H9 (cell line): ENCODE results near the gene SYNRG. TPM values are rescaled to one million over a fixed set of nuclear protein-coding genes. Genes with fewer than 3 reads are reported as not detected.

Experiments
- DNase-seq: peaks from one replicate; pipeline ENCODE4 v3.0.0-alpha.2; 2017
- H2AFZ ChIP-seq: one replicate; pipeline ENCODE4 v1.6.1; 2013; ENCODE audit warnings: mild to moderate bottlenecking, low read length, control low read depth, moderate library complexity
- H2AK5ac ChIP-seq: 2 replicates; pipeline ENCODE4 v1.6.1; 2013; ENCODE audit warnings: low read length, control low read depth, mixed read lengths; ENCODE audit not compliant: insufficient read length
- H2BK120ac ChIP-seq: one replicate; pipeline ENCODE4 v1.6.1; 2013; ENCODE audit warnings: low read depth, mild to moderate bottlenecking, low read length, control low read depth, inconsistent platforms; ENCODE audit not compliant: poor library complexity, severe bottlenecking
- H2BK12ac ChIP-seq: 2 replicates; pipeline ENCODE4 v1.6.1; 2013; ENCODE audit warnings: low read length, control low read depth, mixed read lengths, low read depth; ENCODE audit not compliant: insufficient read length
- H2BK15ac ChIP-seq: 2 replicates; pipeline ENCODE4 v1.6.1; 2013; ENCODE audit warnings: low read depth, low read length, control low read depth
- H2BK20ac ChIP-seq: one replicate; pipeline ENCODE4 v1.6.1; 2013; ENCODE audit warnings: low read depth, mild to moderate bottlenecking, low read length, control low read depth, inconsistent platforms; ENCODE audit not compliant: poor library complexity, severe bottlenecking
- H2BK5ac ChIP-seq: 2 replicates; pipeline ENCODE4 v1.6.1; 2013; ENCODE audit warnings: low read length, control low read depth, mixed read lengths; ENCODE audit not compliant: insufficient read length
- H3K14ac ChIP-seq: 2 replicates; pipeline ENCODE4 v1.6.1; 2013; ENCODE audit warnings: low read length, control low read depth; ENCODE audit not compliant: insufficient read depth
- H3K18ac ChIP-seq: 2 replicates; pipeline ENCODE4 v1.6.1; 2013; ENCODE audit warnings: low read depth, mild to moderate bottlenecking, mixed read lengths, low read length, control low read depth; ENCODE audit not compliant: insufficient read length
- H3K23ac ChIP-seq: 2 replicates; pipeline ENCODE4 v1.6.1; 2013; ENCODE audit warnings: low read length, control low read depth, mixed read lengths, low read depth; ENCODE audit not compliant: insufficient read length
- H3K23me2 ChIP-seq: 2 replicates; pipeline ENCODE4 v1.6.1; 2013; ENCODE audit warnings: low read depth, mild to moderate bottlenecking, mixed read lengths, low read length, control low read depth; ENCODE audit not compliant: insufficient read length, poor library complexity, severe bottlenecking
- H3K27ac ChIP-seq: 2 replicates; pipeline ENCODE4 v1.5.1; 2013; ENCODE audit warnings: low read length, control low read depth, mixed read lengths, low read depth; ENCODE audit not compliant: insufficient read length
- H3K27me3 ChIP-seq: 2 replicates; pipeline ENCODE4 v1.6.1; 2013; ENCODE audit warnings: low read length, control low read depth, inconsistent platforms; ENCODE audit not compliant: insufficient read depth
- H3K4ac ChIP-seq: 2 replicates; pipeline ENCODE4 v1.6.1; 2013; ENCODE audit warnings: low read depth, mild to moderate bottlenecking, control low read depth, inconsistent platforms, low read length, moderate library complexity
- H3K4me1 ChIP-seq: 2 replicates; pipeline ENCODE4 v1.6.1; 2013; ENCODE audit warnings: low read length, control low read depth, inconsistent platforms; ENCODE audit not compliant: insufficient read depth
- H3K4me2 ChIP-seq: 2 replicates; pipeline ENCODE4 v1.6.1; 2013; ENCODE audit warnings: low read length, control low read depth, mixed read lengths; ENCODE audit not compliant: insufficient read length, insufficient read depth
- H3K56ac ChIP-seq: 2 replicates; pipeline ENCODE4 v1.6.1; 2013; ENCODE audit warnings: low read depth, mild to moderate bottlenecking, mixed read lengths, low read length, control low read depth; ENCODE audit not compliant: insufficient read length
- H3K79me1 ChIP-seq: 2 replicates; pipeline ENCODE4 v1.6.1; 2013; ENCODE audit warnings: low read depth, mild to moderate bottlenecking, moderate library complexity, low read length, control low read depth, inconsistent platforms; ENCODE audit not compliant: insufficient read depth, poor library complexity, severe bottlenecking
- H3K79me2 ChIP-seq: 2 replicates; pipeline ENCODE4 v1.6.1; 2013; ENCODE audit warnings: low read length, control low read depth, inconsistent platforms; ENCODE audit not compliant: insufficient read depth
- H3K9ac ChIP-seq: 2 replicates; pipeline ENCODE4 v1.6.1; 2013; ENCODE audit warnings: low read length, control low read depth, mixed read lengths; ENCODE audit not compliant: insufficient read length; ENCODE audit errors: extremely low read depth
- H3K9me3 ChIP-seq: one replicate; pipeline ENCODE4 v1.6.1; 2013; ENCODE audit warnings: low read depth, low read length, inconsistent platforms; ENCODE audit not compliant: control insufficient read depth
- H3T11ph ChIP-seq: one replicate; pipeline ENCODE4 v1.6.1; 2013; ENCODE audit warnings: mild to moderate bottlenecking, low read length, control low read depth, inconsistent platforms
- H4K20me1 ChIP-seq: one replicate; pipeline ENCODE4 v1.6.1; 2013; ENCODE audit not compliant: control insufficient read depth, insufficient read length, insufficient read depth
- H4K5ac ChIP-seq: 2 replicates; pipeline ENCODE4 v1.6.1; 2013; ENCODE audit warnings: low read depth, mild to moderate bottlenecking, mixed read lengths, low read length, control low read depth; ENCODE audit not compliant: insufficient read length
- H4K8ac ChIP-seq: replicated peaks from 2 replicates; pipeline ENCODE4 v1.6.1; 2013; ENCODE audit warnings: low read length, control low read depth, mixed read lengths, low read depth; ENCODE audit not compliant: insufficient read length
- H4K91ac ChIP-seq: 2 replicates; pipeline ENCODE4 v1.6.1; 2013; ENCODE audit warnings: low read depth, mild to moderate bottlenecking, moderate library complexity, mixed read lengths, low read length, control low read depth; ENCODE audit not compliant: insufficient read length
- H3K27ac Mint-ChIP-seq, 3 experiments: 2 replicates in 2 of 3; 3 replicates in 1 of 3; pipeline ENCODE4 v1.8.0; 2020 to 2021; ENCODE audit warnings: mixed read lengths in 3 of 3, mild to moderate bottlenecking in 1 of 3, moderate library complexity in 1 of 3
- H3K27me3 Mint-ChIP-seq: 2 replicates; pipeline ENCODE4 v1.8.0; 2021; ENCODE audit warnings: low read depth, mild to moderate bottlenecking, moderate library complexity, mixed read lengths
- H3K36me3 Mint-ChIP-seq, 3 experiments: 2 replicates in 2 of 3; 3 replicates in 1 of 3; pipeline ENCODE4 v1.8.0; 2020 to 2021; ENCODE audit warnings: low read depth in 3 of 3, mixed read lengths in 3 of 3; ENCODE audit not compliant: insufficient read depth in 1 of 3
- H3K4me1 Mint-ChIP-seq, 2 experiments: 2 replicates each; pipeline ENCODE4 v1.8.0; 2020; ENCODE audit warnings: mixed read lengths in 2 of 2
- H3K4me3 Mint-ChIP-seq, 2 experiments: 2 replicates in 1 of 2; 3 replicates in 1 of 2; pipeline ENCODE4 v1.8.0; 2020 to 2021; ENCODE audit warnings: mild to moderate bottlenecking in 2 of 2, mixed read lengths in 2 of 2, moderate library complexity in 1 of 2
- H3K9me3 Mint-ChIP-seq, 2 experiments: 2 replicates in 1 of 2; 3 replicates in 1 of 2; pipeline ENCODE4 v1.8.0; 2020; ENCODE audit warnings: mild to moderate bottlenecking in 2 of 2, mixed read lengths in 2 of 2, moderate library complexity in 1 of 2
- WGBS: extraction: QIAGEN DNeasy Blood & Tissue Kit; methylation state at CpG from one replicate; pipeline ENCODE4 v1.1.7; 2013; ENCODE audit warnings: missing lambda C conversion rate, low lambda C conversion rate, mixed read lengths; ENCODE audit not compliant: insufficient read length; ENCODE audit errors: extremely low coverage; 5-methylcytosine and 5-hydroxymethylcytosine counted together
- total RNA-seq: library from RNA; stranded (reverse); gene quantifications from 2 replicates; pipeline ENCODE4 v1.2.1, GENCODE V29; 2021
- TF ChIP-seq, protein P1 (sequence below): fragments of 200-600 bp; sonication (generic); conservative IDR thresholded peaks from 3 replicates; pipeline ENCODE4 v1.8.0; 2021; ENCODE audit warnings: antibody characterized with exemption, mild to moderate bottlenecking

The SYNRG gene
- total RNA-seq, 1 experiment from 2014 or later, result 30.5 TPM

DNA sequence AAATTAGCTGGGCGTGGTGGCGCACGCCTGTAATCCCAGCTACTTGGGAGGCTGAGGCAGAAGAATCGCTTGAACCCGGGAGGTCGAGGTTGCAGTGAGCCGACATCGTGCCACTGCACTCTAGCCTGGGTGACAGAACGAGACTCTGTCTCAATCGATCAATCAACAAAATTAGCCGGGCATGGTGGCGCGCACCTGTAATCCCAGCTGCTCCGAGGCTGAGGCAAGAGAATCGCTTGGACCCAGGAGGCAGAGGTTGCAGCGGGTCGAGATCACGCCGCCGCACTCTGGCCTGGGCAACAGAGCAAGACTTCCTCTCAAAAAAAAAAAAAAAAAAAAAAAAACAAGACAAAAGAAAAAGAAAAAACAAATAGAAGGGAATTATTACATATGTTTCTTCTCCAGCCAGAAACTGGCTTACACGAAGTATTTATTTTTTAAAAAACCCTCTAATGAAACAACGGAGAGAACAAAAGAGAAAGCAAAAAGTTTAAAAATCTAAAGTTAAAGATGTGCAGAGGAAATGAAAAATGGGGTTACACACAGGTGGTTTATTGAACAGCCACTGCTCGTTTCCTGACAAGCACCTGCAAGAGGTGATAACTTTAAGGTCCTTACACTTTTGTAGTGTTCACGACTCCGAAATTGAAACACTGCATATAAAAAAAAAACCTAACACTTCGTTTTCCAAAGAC, 1.4 kb downstream of the SYNRG start:
- H3K23me2 ChIP-seq, result peaks cover 4% of the 10 kb centered on the region
- no peak overlapping the region for H3K56ac ChIP-seq
- Mint-ChIP-seq H3K9me3 (peaks cover 0 to 2% of the 10 kb centered on the region in 2 experiments; a peak in 2 of 5 replicates), H3K36me3 (peaks cover 1 to 14% (median 3%) of the 10 kb centered on the region in 3 experiments), H3K4me3 (peak overlapping the region; percentile 89 to 94), H3K27ac (no peak overlapping the region), H3K4me1 (peaks cover 13 to 23% of the 10 kb centered on the region in 2 experiments), H3K27me3 (no peaks in the 10 kb centered on the region)
- no peaks in the 10 kb centered on the region for H3K27me3 ChIP-seq
- H2BK120ac ChIP-seq, result no peak overlapping the region
- H3K4ac ChIP-seq, result no peak overlapping the region
- no peak overlapping the region for H2BK5ac ChIP-seq
- H3K27ac ChIP-seq, result no peak overlapping the region
- H2BK12ac ChIP-seq, result no peak overlapping the region
- H3K79me2 ChIP-seq, result no peaks in the 10 kb centered on the region
- H4K91ac ChIP-seq, result no peak overlapping the region
- DNase-seq, result no peak
- H2AK5ac ChIP-seq, result no peak overlapping the region
- H4K5ac ChIP-seq, result no peak overlapping the region
- H4K20me1 ChIP-seq, result no peaks in the 10 kb centered on the region
- no CpG with 5 or more reads among the region's 26 CpGs for WGBS
- peak overlapping the region; percentile 94 for H3K4me2 ChIP-seq
- H3K79me1 ChIP-seq, result peaks cover 9% of the 10 kb centered on the region
- no peak overlapping the region for H2BK20ac ChIP-seq
- H3T11ph ChIP-seq, result no peak overlapping the region
- no peak overlapping the region for H3K9ac ChIP-seq
- no peak overlapping the region for H3K23ac ChIP-seq
- no peak overlapping the region for H2AFZ ChIP-seq
- H3K9me3 ChIP-seq, result no peaks in the 10 kb centered on the region
- TF ChIP-seq, protein P1, sequence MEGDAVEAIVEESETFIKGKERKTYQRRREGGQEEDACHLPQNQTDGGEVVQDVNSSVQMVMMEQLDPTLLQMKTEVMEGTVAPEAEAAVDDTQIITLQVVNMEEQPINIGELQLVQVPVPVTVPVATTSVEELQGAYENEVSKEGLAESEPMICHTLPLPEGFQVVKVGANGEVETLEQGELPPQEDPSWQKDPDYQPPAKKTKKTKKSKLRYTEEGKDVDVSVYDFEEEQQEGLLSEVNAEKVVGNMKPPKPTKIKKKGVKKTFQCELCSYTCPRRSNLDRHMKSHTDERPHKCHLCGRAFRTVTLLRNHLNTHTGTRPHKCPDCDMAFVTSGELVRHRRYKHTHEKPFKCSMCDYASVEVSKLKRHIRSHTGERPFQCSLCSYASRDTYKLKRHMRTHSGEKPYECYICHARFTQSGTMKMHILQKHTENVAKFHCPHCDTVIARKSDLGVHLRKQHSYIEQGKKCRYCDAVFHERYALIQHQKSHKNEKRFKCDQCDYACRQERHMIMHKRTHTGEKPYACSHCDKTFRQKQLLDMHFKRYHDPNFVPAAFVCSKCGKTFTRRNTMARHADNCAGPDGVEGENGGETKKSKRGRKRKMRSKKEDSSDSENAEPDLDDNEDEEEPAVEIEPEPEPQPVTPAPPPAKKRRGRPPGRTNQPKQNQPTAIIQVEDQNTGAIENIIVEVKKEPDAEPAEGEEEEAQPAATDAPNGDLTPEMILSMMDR, result no peak
- no peak overlapping the region for H3K18ac ChIP-seq
- no peaks in the 10 kb centered on the region for H3K4me1 ChIP-seq
- no peak overlapping the region for H4K8ac ChIP-seq
- H3K14ac ChIP-seq, result no peak overlapping the region
- no peak overlapping the region for H2BK15ac ChIP-seq
